ENCODE data around the gene BMF. TPM values are rescaled to one million over a fixed set of nuclear protein-coding genes. Genes with fewer than 3 reads are reported as not detected.

Gene BMF
- 38.5 TPM for total RNA-seq

GRCh38 chr15:40108855-40109735 is at the start of gene BMF:
BMF (minus strand) TSS chr15:40108879; CDS start chr15:40106086, 2,793 bp downstream.

GRCh38 chr15:40038638-40039543 is 69.8 kb downstream of the BMF start, which contains the start of gene SRP14:
SRP14 (minus strand) TSS chr15:40039181; CDS start chr15:40039116, 65 bp downstream.

Other genes with a start within 250 kb of the BMF start
- gene GPR176, start 188.6 kb downstream of the BMF start, total RNA-seq: 14.4 TPM
- 43.4 TPM for gene EIF2AK4, start 174.8 kb downstream of the BMF start, total RNA-seq
- gene SRP14, start 69.7 kb downstream of the BMF start, total RNA-seq: 128 TPM
- gene BUB1B, start 52.2 kb upstream of the BMF start, total RNA-seq: 16.1 TPM
- gene PAK6, start 130.2 kb upstream of the BMF start, total RNA-seq: 9.8 TPM
- gene ANKRD63, start 174.2 kb upstream of the BMF start, total RNA-seq: 0.58 TPM
- gene PLCB2, start 199.1 kb upstream of the BMF start, total RNA-seq: 14.3 TPM
- 10.1 TPM for gene INAFM2, start 214.8 kb upstream of the BMF start, total RNA-seq
- gene CCDC9B, start 232.1 kb upstream of the BMF start, total RNA-seq: 6.3 TPM
- not detected for gene PHGR1, start 242.2 kb upstream of the BMF start, total RNA-seq
- 1.4 TPM for gene DISP2, start 249.3 kb upstream of the BMF start, total RNA-seq

Measured in metanephros (tissue), 1 donor.